Astrocyte (in vitro differentiated cells and primary cell): Measurements from ENCODE around the gene PILRA. TPM values are rescaled to one million over a fixed set of nuclear protein-coding genes. Genes with fewer than 3 reads are reported as not detected.

Source experiments
- DNase-seq: peaks from one replicate; pipeline ENCODE4 v3.0.0-alpha.2; 2010; ENCODE audit warnings: low read depth
- FAIRE-seq: peaks from 2 replicates; lab custom pipeline; 2011; peaks lifted over from hg19 to GRCh38; lab: Jason Lieb, UNC
- H2AFZ ChIP-seq: 2 replicates; pipeline ENCODE4 v1.6.0; 2012; ENCODE audit warnings: low read depth, low read length, inconsistent platforms
- H3K27ac ChIP-seq: 2 replicates; pipeline ENCODE4 v1.5.1; 2011; ENCODE audit warnings: low read depth, low read length, inconsistent platforms
- H3K27me3 ChIP-seq: 2 replicates; pipeline ENCODE4 v1.6.0; 2011; ENCODE audit warnings: low read length, inconsistent platforms; ENCODE audit not compliant: insufficient read depth
- H3K36me3 ChIP-seq: 2 replicates; pipeline ENCODE4 v1.5.1; 2011; ENCODE audit warnings: low read length, inconsistent platforms; ENCODE audit not compliant: insufficient read depth
- H3K4me1 ChIP-seq: 2 replicates; pipeline ENCODE4 v1.5.1; 2011; ENCODE audit warnings: low read length, inconsistent platforms; ENCODE audit not compliant: insufficient read depth
- H3K4me2 ChIP-seq: 2 replicates; pipeline ENCODE4 v1.6.0; 2012; ENCODE audit warnings: low read length, inconsistent platforms
- H3K4me3 ChIP-seq: 2 replicates; pipeline ENCODE4 v1.5.1; 2011; ENCODE audit warnings: low read depth, mild to moderate bottlenecking, low read length, inconsistent platforms; ENCODE audit not compliant: insufficient read depth
- H3K79me2 ChIP-seq: 2 replicates; pipeline ENCODE4 v1.6.0; 2012; ENCODE audit warnings: mild to moderate bottlenecking, low read length, inconsistent platforms; ENCODE audit not compliant: insufficient read depth
- H3K9ac ChIP-seq: 2 replicates; pipeline ENCODE4 v1.6.0; 2012; ENCODE audit warnings: mild to moderate bottlenecking, low read length, inconsistent platforms
- H3K9me3 ChIP-seq: 2 replicates; pipeline ENCODE4 v1.5.1; 2012; ENCODE audit warnings: low read depth, mild to moderate bottlenecking, low read length, inconsistent platforms; ENCODE audit not compliant: insufficient read depth
- H4K20me1 ChIP-seq: 2 replicates; pipeline ENCODE4 v1.6.0; 2012; ENCODE audit warnings: low read length, inconsistent platforms; ENCODE audit not compliant: insufficient read depth
- H3K27ac Mint-ChIP-seq: one replicate; pipeline ENCODE4 v1.8.0; 2021; ENCODE audit warnings: mild to moderate bottlenecking, mixed read lengths; ENCODE audit not compliant: unreplicated experiment
- H3K27me3 Mint-ChIP-seq: one replicate; pipeline ENCODE4 v1.8.0; 2021; ENCODE audit warnings: low read depth, mixed read lengths; ENCODE audit not compliant: unreplicated experiment
- H3K36me3 Mint-ChIP-seq: one replicate; pipeline ENCODE4 v1.8.0; 2021; ENCODE audit warnings: low read depth, mixed read lengths; ENCODE audit not compliant: unreplicated experiment
- H3K4me1 Mint-ChIP-seq: one replicate; pipeline ENCODE4 v1.8.0; 2021; ENCODE audit warnings: low read depth, mixed read lengths; ENCODE audit not compliant: unreplicated experiment
- H3K4me3 Mint-ChIP-seq: one replicate; pipeline ENCODE4 v1.8.0; 2021; ENCODE audit warnings: mild to moderate bottlenecking, moderate library complexity, mixed read lengths; ENCODE audit not compliant: unreplicated experiment
- H3K9me3 Mint-ChIP-seq: one replicate; pipeline ENCODE4 v1.8.0; 2021; ENCODE audit warnings: mild to moderate bottlenecking, mixed read lengths; ENCODE audit not compliant: unreplicated experiment
- CTCF ChIP-seq: IDR thresholded peaks from 2 replicates; pipeline ENCODE4 v1.5.1; 2011; ENCODE audit warnings: low read depth, mild to moderate bottlenecking, inconsistent platforms, low read length, moderate library complexity; ENCODE audit not compliant: insufficient read depth
- EZH2 ChIP-seq: IDR thresholded peaks from 2 replicates; pipeline ENCODE4 v1.6.1; 2012; ENCODE audit warnings: mild to moderate bottlenecking, low read length, inconsistent platforms; ENCODE audit not compliant: insufficient read depth
- total RNA-seq: library from RNA; stranded (reverse); gene quantifications from 2 replicates; pipeline ENCODE4 v1.2.1, GENCODE V29; 2021

PILRA gene
- total RNA-seq, 1 donor from 2014 or later, result 2.3 TPM

GRCh38 chr7:100428199-100428966 is 55.1 kb downstream of the PILRA start, which contains the start of gene ZCWPW1:
Gene ZCWPW1, minus strand, starts transcription at chr7:100428703. Its CDS starts 8,054 bp downstream, at chr7:100420649.
- Histone ChIP-seq H3K27me3 (no peaks in the 10 kb centered on the region), H3K27ac (peak within 1 kb of the TSS; percentile 98), H3K79me2 (peaks cover 36% of the 10 kb centered on the region), H2AFZ (peak within 1 kb of the TSS; percentile 82), H3K36me3 (peaks cover 7% of the 10 kb centered on the region), H3K4me3 (peak within 1 kb of the TSS; percentile 81), H3K9me3 (no peaks in the 10 kb centered on the region), H4K20me1 (peaks cover 27% of the 10 kb centered on the region), H3K9ac (peak within 1 kb of the TSS; percentile 96), H3K4me1 (peaks cover 15% of the 10 kb centered on the region), H3K4me2 (peak within 1 kb of the TSS; percentile 87)
- DNase-seq, result peak; percentile 92
- no peaks in the 10 kb centered on the region for H3K9me3 Mint-ChIP-seq
- H3K27ac Mint-ChIP-seq, result peak within 1 kb of the TSS; percentile 100
- peaks cover 11% of the 10 kb centered on the region for H3K4me1 Mint-ChIP-seq
- FAIRE-seq, result no peak
- peak within 1 kb of the TSS; percentile 96 for H3K4me3 Mint-ChIP-seq
- TF ChIP-seq EZH2 (no peak), CTCF (no peak)
- H3K36me3 Mint-ChIP-seq, result peaks cover 5% of the 10 kb centered on the region
- H3K27me3 Mint-ChIP-seq, result no peaks in the 10 kb centered on the region

GRCh38 chr7:100428967-100429636 is 55.8 kb downstream of the PILRA start:
- Histone ChIP-seq H2AFZ (peak overlapping the region; percentile 82), H4K20me1 (peaks cover 32% of the 10 kb centered on the region), H3K36me3 (peaks cover 15% of the 10 kb centered on the region), H3K9me3 (no peaks in the 10 kb centered on the region), H3K9ac (peak overlapping the region; percentile 96), H3K27me3 (no peaks in the 10 kb centered on the region), H3K27ac (peak overlapping the region; percentile 98), H3K79me2 (peaks cover 43% of the 10 kb centered on the region), H3K4me3 (peak overlapping the region; percentile 81), H3K4me2 (peak overlapping the region; percentile 87), H3K4me1 (peaks cover 15% of the 10 kb centered on the region)
- DNase-seq (peak; percentile 96), FAIRE-seq (no peak)
- H3K36me3 Mint-ChIP-seq, result peaks cover 7% of the 10 kb centered on the region
- no peaks in the 10 kb centered on the region for H3K27me3 Mint-ChIP-seq
- peak overlapping the region; percentile 100 for H3K27ac Mint-ChIP-seq
- H3K4me3 Mint-ChIP-seq, result peak overlapping the region; percentile 96
- H3K9me3 Mint-ChIP-seq, result no peaks in the 10 kb centered on the region
- no peak for TF ChIP-seq EZH2
- TF ChIP-seq CTCF, result no peak
- H3K4me1 Mint-ChIP-seq, result peaks cover 11% of the 10 kb centered on the region
